Inflammatory macrophage treated with lipopolysaccharide for 1 hour (primary cell): ENCODE measurements around the gene ZBTB16.

ENCODE experiments used
- DNase-seq, 2 donors: peaks; one replicate each; pipeline ENCODE4 v3.0.0-alpha.2; 2020 to 2022

The ZBTB16 gene

GRCh38 chr11:114132944-114133394 lies 73.5 kb downstream of the ZBTB16 start:
- no peak for DNase-seq

- no peak for DNase-seq
These were observed 74.2 kb downstream of the ZBTB16 start for GRCh38 chr11:114133548-114134329.

GRCh38 chr11:114134870-114135269 lies 75.4 kb downstream of the ZBTB16 start:
- DNase-seq: peak; percentile 65 to 83

- peak; percentile 64 to 65 for DNase-seq
These were observed 76.2 kb downstream of the ZBTB16 start for GRCh38 chr11:114135737-114136151.

- DNase-seq: peak; percentile 48 to 68
These were observed 77.5 kb downstream of the ZBTB16 start for GRCh38 chr11:114136686-114137640.

- no peak for DNase-seq
These were observed 78.3 kb downstream of the ZBTB16 start for GRCh38 chr11:114137838-114138237.

- DNase-seq: no peak
These were observed 78.9 kb downstream of the ZBTB16 start for GRCh38 chr11:114138411-114138810.

- DNase-seq: no peak
These were observed 81.3 kb downstream of the ZBTB16 start for GRCh38 chr11:114140826-114141225.

- no peak for DNase-seq
These were observed 82.5 kb downstream of the ZBTB16 start for GRCh38 chr11:114141863-114142580.

- DNase-seq: no peak
These were observed 83.2 kb downstream of the ZBTB16 start for GRCh38 chr11:114142707-114143106.

GRCh38 chr11:114145166-114145775 lies 85.8 kb downstream of the ZBTB16 start:
- DNase-seq: no peak

GRCh38 chr11:114147375-114148012 lies 88.0 kb downstream of the ZBTB16 start:
- DNase-seq: no peak

- DNase-seq: no peak
These were observed 88.5 kb downstream of the ZBTB16 start for GRCh38 chr11:114148013-114148382.

GRCh38 chr11:114149689-114150407 lies 90.3 kb downstream of the ZBTB16 start:
- DNase-seq: no peak

- DNase-seq: no peak
These were observed 91.2 kb downstream of the ZBTB16 start for GRCh38 chr11:114150671-114151070.

- no peak for DNase-seq
These were observed 92.1 kb downstream of the ZBTB16 start for GRCh38 chr11:114151631-114152030.

GRCh38 chr11:114152162-114152561 lies 92.7 kb downstream of the ZBTB16 start:
- no peak for DNase-seq

GRCh38 chr11:114152785-114153184 lies 93.3 kb downstream of the ZBTB16 start:
- no peak for DNase-seq

GRCh38 chr11:114153224-114153623 lies 93.7 kb downstream of the ZBTB16 start:
- DNase-seq: no peak

GRCh38 chr11:114154271-114155047 lies 94.9 kb downstream of the ZBTB16 start:
- peak; percentile 39 to 41 for DNase-seq

- DNase-seq: no peak
These were observed 95.6 kb downstream of the ZBTB16 start for GRCh38 chr11:114155116-114155515.
